Suprapubic skin (tissue), 4 donors: Measurements from ENCODE around the gene DMRTC2. TPM values are rescaled to one million over a fixed set of nuclear protein-coding genes. Genes with fewer than 3 reads are reported as not detected.

Experiments
- DNase-seq, 2 donors: peaks; one replicate each; pipeline ENCODE4 v3.0.0-alpha.2; 2019; ENCODE audit warnings: low spot score in 2 of 2
- H3K27ac ChIP-seq: fragments of 200-600 bp; sonication (generic); one replicate; pipeline ENCODE4 v1.5.1; 2019
- H3K27me3 ChIP-seq: fragments of 200-600 bp; sonication (generic); one replicate; pipeline ENCODE4 v1.5.1; 2019
- H3K36me3 ChIP-seq: fragments of 200-600 bp; sonication (generic); one replicate; pipeline ENCODE4 v1.5.1; 2019
- H3K4me1 ChIP-seq: fragments of 200-600 bp; sonication (generic); one replicate; pipeline ENCODE4 v1.5.1; 2019
- H3K4me3 ChIP-seq: fragments of 200-600 bp; sonication (generic); one replicate; pipeline ENCODE4 v1.5.1; 2019; ENCODE audit warnings: mild to moderate bottlenecking
- H3K9me3 ChIP-seq: fragments of 200-600 bp; sonication (generic); one replicate; pipeline ENCODE4 v1.5.1; 2019
- EP300 ChIP-seq: sonication (generic); formaldehyde crosslinking; IDR thresholded peaks from one replicate; pipeline ENCODE4 v1.6.1; 2017; ENCODE audit warnings: antibody characterized with exemption
- POLR2A ChIP-seq, 2 donors: fragments of 450-650 bp; IDR thresholded peaks; one replicate each; pipeline ENCODE4 v1.6.1; 2017; ENCODE audit warnings: antibody characterized with exemption in 2 of 2, mild to moderate bottlenecking in 2 of 2, moderate library complexity in 2 of 2
- POLR2AphosphoS5 ChIP-seq, 3 donors: sonication (generic); formaldehyde crosslinking; IDR thresholded peaks; one replicate each; pipeline ENCODE4 v1.6.1; 2017; ENCODE audit warnings: antibody characterized with exemption in 3 of 3
- WGBS: methylation state at CpG from one replicate; pipeline ENCODE4 v1.1.5; 2018; 5-methylcytosine and 5-hydroxymethylcytosine counted together
- total RNA-seq, 4 donors: library from RNA; depleted of rRNA; stranded (reverse); fragments of >200 nt; gene quantifications; one replicate each; pipeline ENCODE4 v1.1.0, GENCODE V29; 2016
- TF ChIP-seq, protein P1 (sequence below), 2 donors: fragments of 200-600 bp in 1 of 2; fragments of 450-650 bp in 1 of 2; sonication (generic) in 1 of 2; IDR thresholded peaks; one replicate each; pipeline ENCODE4 v1.5.1; 2016 to 2019; ENCODE audit warnings: antibody characterized with exemption in 2 of 2, mild to moderate bottlenecking in 1 of 2, moderate library complexity in 1 of 2

Gene DMRTC2
- not detected for total RNA-seq

GRCh38 chr19:41845001-41845050 lies at the start of gene DMRTC2:
DMRTC2 (plus strand) TSS chr19:41845042; CDS start chr19:41847429, 2,387 bp downstream.
- H3K4me1 ChIP-seq = no peaks in the 10 kb centered on the region
- no peak within 1 kb of the TSS for H3K4me3 ChIP-seq
- 88% methylated on average over 3 of the region's 3 CpGs for WGBS
- no peak for DNase-seq
- TF ChIP-seq POLR2A (IDR thresholded peaks at IDR 0.05) (no peak), EP300 (no peak), POLR2AphosphoS5 (IDR thresholded peaks at IDR 0.05) (no peak)
- TF ChIP-seq, protein P1, sequence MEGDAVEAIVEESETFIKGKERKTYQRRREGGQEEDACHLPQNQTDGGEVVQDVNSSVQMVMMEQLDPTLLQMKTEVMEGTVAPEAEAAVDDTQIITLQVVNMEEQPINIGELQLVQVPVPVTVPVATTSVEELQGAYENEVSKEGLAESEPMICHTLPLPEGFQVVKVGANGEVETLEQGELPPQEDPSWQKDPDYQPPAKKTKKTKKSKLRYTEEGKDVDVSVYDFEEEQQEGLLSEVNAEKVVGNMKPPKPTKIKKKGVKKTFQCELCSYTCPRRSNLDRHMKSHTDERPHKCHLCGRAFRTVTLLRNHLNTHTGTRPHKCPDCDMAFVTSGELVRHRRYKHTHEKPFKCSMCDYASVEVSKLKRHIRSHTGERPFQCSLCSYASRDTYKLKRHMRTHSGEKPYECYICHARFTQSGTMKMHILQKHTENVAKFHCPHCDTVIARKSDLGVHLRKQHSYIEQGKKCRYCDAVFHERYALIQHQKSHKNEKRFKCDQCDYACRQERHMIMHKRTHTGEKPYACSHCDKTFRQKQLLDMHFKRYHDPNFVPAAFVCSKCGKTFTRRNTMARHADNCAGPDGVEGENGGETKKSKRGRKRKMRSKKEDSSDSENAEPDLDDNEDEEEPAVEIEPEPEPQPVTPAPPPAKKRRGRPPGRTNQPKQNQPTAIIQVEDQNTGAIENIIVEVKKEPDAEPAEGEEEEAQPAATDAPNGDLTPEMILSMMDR (IDR thresholded peaks at IDR 0.05) = no peak
- no peaks in the 10 kb centered on the region for H3K9me3 ChIP-seq
- H3K27ac ChIP-seq = no peak within 1 kb of the TSS
- H3K36me3 ChIP-seq = no peaks in the 10 kb centered on the region
- peaks cover 25% of the 10 kb centered on the region for H3K27me3 ChIP-seq

GRCh38 chr19:41796362-41796761 lies 48.5 kb upstream of the DMRTC2 start, which contains the start of gene CEACAM3:
CEACAM3 (plus strand) TSS chr19:41796587; CDS start chr19:41796678, 91 bp downstream.
- no peaks in the 10 kb centered on the region for H3K9me3 ChIP-seq
- H3K27me3 ChIP-seq = peaks cover 23% of the 10 kb centered on the region
- H3K4me1 ChIP-seq = peaks cover 2% of the 10 kb centered on the region
- no peak for DNase-seq
- TF ChIP-seq POLR2A (IDR thresholded peaks at IDR 0.05) = no peak
- TF ChIP-seq EP300 = no peak
- TF ChIP-seq, protein P1 (IDR thresholded peaks at IDR 0.05) = no peak
- TF ChIP-seq POLR2AphosphoS5 (IDR thresholded peaks at IDR 0.05) = no peak
- H3K36me3 ChIP-seq = no peaks in the 10 kb centered on the region
- H3K27ac ChIP-seq = no peak within 1 kb of the TSS
- H3K4me3 ChIP-seq = no peak within 1 kb of the TSS

DNA sequence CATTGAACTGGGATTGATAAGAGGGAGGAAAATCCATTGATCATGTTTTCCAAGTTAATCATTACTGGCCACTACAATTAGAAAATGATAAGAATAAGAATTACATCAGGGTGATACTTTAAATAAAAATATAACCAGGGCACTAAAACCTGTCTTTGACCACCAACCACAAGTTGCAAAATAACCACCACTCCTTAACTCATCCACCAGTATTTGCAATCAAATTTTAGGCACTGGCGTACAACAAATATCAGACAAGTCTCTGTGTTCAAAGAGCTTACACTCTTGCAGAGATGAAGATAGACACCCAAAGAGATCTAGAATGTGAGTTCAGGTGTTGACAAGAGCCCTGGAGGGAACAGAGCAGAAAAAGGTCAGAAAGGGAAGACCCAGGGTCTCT lies 47.9 kb upstream of the DMRTC2 start:
- Histone ChIP-seq H3K27ac (no peak overlapping the region), H3K4me3 (no peak overlapping the region), H3K27me3 (peaks cover 19% of the 10 kb centered on the region), H3K4me1 (peaks cover 2% of the 10 kb centered on the region), H3K9me3 (no peaks in the 10 kb centered on the region), H3K36me3 (no peaks in the 10 kb centered on the region)
- TF ChIP-seq POLR2A (IDR thresholded peaks at IDR 0.05) (no peak), POLR2AphosphoS5 (IDR thresholded peaks at IDR 0.05) (no peak), EP300 (no peak)
- TF ChIP-seq, protein P1 (IDR thresholded peaks at IDR 0.05) = no peak
- WGBS = 90% methylated on average over 1 of the region's 1 CpG
- DNase-seq = no peak

GRCh38 chr19:41799444-41800000 lies 45.3 kb upstream of the DMRTC2 start:
- Histone ChIP-seq H3K4me3 (no peak overlapping the region), H3K27me3 (peaks cover 4% of the 10 kb centered on the region), H3K36me3 (no peaks in the 10 kb centered on the region), H3K4me1 (no peaks in the 10 kb centered on the region), H3K9me3 (no peaks in the 10 kb centered on the region), H3K27ac (no peak overlapping the region)
- DNase-seq = no peak
- WGBS = 59% methylated on average over 9 of the region's 9 CpGs
- TF ChIP-seq EP300 (no peak), POLR2AphosphoS5 (IDR thresholded peaks at IDR 0.05) (no peak), POLR2A (IDR thresholded peaks at IDR 0.05) (no peak)
- TF ChIP-seq, protein P1 (IDR thresholded peaks at IDR 0.05) = no peak

DNA sequence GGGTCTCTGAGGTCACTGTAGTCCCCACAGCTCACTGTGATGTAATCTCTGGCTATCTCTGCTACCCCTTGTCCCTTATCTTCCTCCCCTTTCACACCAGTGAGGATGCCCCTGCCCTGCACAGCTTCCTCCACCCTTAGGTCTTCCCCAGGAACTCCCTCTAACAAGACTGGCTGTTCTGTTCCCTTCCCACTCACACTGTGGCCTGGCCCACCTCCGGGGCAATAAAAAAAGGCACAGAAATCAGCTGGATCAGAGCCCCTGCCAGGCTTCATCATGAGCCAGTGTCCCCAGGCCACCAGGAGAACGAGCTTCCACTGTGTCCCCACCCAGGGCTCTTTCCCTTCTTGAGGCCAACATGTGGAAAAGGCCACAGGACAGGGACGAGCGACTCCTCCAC lies 43.8 kb upstream of the DMRTC2 start:
- no peaks in the 10 kb centered on the region for H3K4me1 ChIP-seq
- no peaks in the 10 kb centered on the region for H3K36me3 ChIP-seq
- no peaks in the 10 kb centered on the region for H3K9me3 ChIP-seq
- H3K27me3 ChIP-seq = no peaks in the 10 kb centered on the region
- TF ChIP-seq POLR2AphosphoS5 (IDR thresholded peaks at IDR 0.05) (no peak), POLR2A (IDR thresholded peaks at IDR 0.05) (no peak), EP300 (no peak)
- TF ChIP-seq, protein P1 (IDR thresholded peaks at IDR 0.05) = no peak
- WGBS = 68% methylated on average over 4 of the region's 4 CpGs
- no peak for DNase-seq
- H3K4me3 ChIP-seq = no peak overlapping the region
- no peak overlapping the region for H3K27ac ChIP-seq
